ENCODE measurements around the gene MYO1H.

MYO1H gene

GRCh38 chr12:109430244-109430643 lies 82.5 kb downstream of the MYO1H start:
- TF ChIP-seq FOXP2 (optimal IDR thresholded peaks at IDR 0.05; ENCODE audit: borderline replicate concordance, extremely low read depth, extremely low read length, insufficient read depth) (no peak), POLR2AphosphoS5 (IDR thresholded peaks at IDR 0.05; ENCODE audit: low read depth, low read length) (no peak), REST (IDR thresholded peaks at IDR 0.05; ENCODE audit: insufficient read depth in 1 of 2, low read depth in 2 of 2, low read length in 2 of 2) (no peak), TAF1 (IDR thresholded peaks at IDR 0.05; ENCODE audit: borderline replicate concordance, insufficient read depth, low read length) (no peak), SIN3A (IDR thresholded peaks at IDR 0.05; ENCODE audit: borderline replicate concordance, insufficient read depth, low read length) (no peak)

- TF ChIP-seq SIN3A (IDR thresholded peaks at IDR 0.05; ENCODE audit: borderline replicate concordance, insufficient read depth, low read length) = no peak
- TF ChIP-seq REST (IDR thresholded peaks at IDR 0.05; ENCODE audit: insufficient read depth in 1 of 2, low read depth in 2 of 2, low read length in 2 of 2) = no peak
- no peak for TF ChIP-seq FOXP2 (optimal IDR thresholded peaks at IDR 0.05; ENCODE audit: borderline replicate concordance, extremely low read depth, extremely low read length, insufficient read depth)
- no peak for TF ChIP-seq POLR2AphosphoS5 (IDR thresholded peaks at IDR 0.05; ENCODE audit: low read depth, low read length)
These were observed 84.7 kb downstream of the MYO1H start for GRCh38 chr12:109432431-109432830.

- TF ChIP-seq POLR2AphosphoS5 (IDR thresholded peaks at IDR 0.05; ENCODE audit: low read depth, low read length) = no peak
- TF ChIP-seq REST (IDR thresholded peaks at IDR 0.05; ENCODE audit: insufficient read depth in 1 of 2, low read depth in 2 of 2, low read length in 2 of 2) = 0 out of 4 replicates have a peak, but pooled peaks of 1 of the 2 experiments have one; percentile 10
- TF ChIP-seq FOXP2 (optimal IDR thresholded peaks at IDR 0.05; ENCODE audit: borderline replicate concordance, extremely low read depth, extremely low read length, insufficient read depth) = peak; percentile 11
- TF ChIP-seq TAF1 (IDR thresholded peaks at IDR 0.05; ENCODE audit: borderline replicate concordance, insufficient read depth, low read length) = no peak
- no peak for TF ChIP-seq SIN3A (IDR thresholded peaks at IDR 0.05; ENCODE audit: borderline replicate concordance, insufficient read depth, low read length)
These were observed 85.2 kb downstream of the MYO1H start for GRCh38 chr12:109432842-109433304.

GRCh38 chr12:109433618-109434017 lies 85.9 kb downstream of the MYO1H start:
- TF ChIP-seq POLR2AphosphoS5 (IDR thresholded peaks at IDR 0.05; ENCODE audit: low read depth, low read length) = no peak
- TF ChIP-seq FOXP2 (optimal IDR thresholded peaks at IDR 0.05; ENCODE audit: borderline replicate concordance, extremely low read depth, extremely low read length, insufficient read depth) = no peak

- TF ChIP-seq REST (IDR thresholded peaks at IDR 0.05; ENCODE audit: insufficient read depth in 1 of 2, low read depth in 2 of 2, low read length in 2 of 2) (no peak), POLR2AphosphoS5 (IDR thresholded peaks at IDR 0.05; ENCODE audit: low read depth, low read length) (no peak), TAF1 (IDR thresholded peaks at IDR 0.05; ENCODE audit: borderline replicate concordance, insufficient read depth, low read length) (no peak), SIN3A (IDR thresholded peaks at IDR 0.05; ENCODE audit: borderline replicate concordance, insufficient read depth, low read length) (no peak), FOXP2 (optimal IDR thresholded peaks at IDR 0.05; ENCODE audit: borderline replicate concordance, extremely low read depth, extremely low read length, insufficient read depth) (no peak)
These were observed 86.9 kb downstream of the MYO1H start for GRCh38 chr12:109434582-109434981.

Measured in PFSK-1 (cell line).